CD1c-positive myeloid dendritic cell (primary cell): ENCODE data around the gene MEN1.
A peak's percentile ranks its signal among the peaks of the same experiment; 100 is the strongest.
"Not testable (repeated sequence)": the region's sequence is repeated elsewhere in the genome, so short reads cannot be mapped to it uniquely, and the experiment has no call there.

Experiments
- DNase-seq: peaks from one replicate; pipeline ENCODE4 v3.0.0-alpha.2; 2016; ENCODE audit errors: extremely low spot score

The MEN1 gene

DNA sequence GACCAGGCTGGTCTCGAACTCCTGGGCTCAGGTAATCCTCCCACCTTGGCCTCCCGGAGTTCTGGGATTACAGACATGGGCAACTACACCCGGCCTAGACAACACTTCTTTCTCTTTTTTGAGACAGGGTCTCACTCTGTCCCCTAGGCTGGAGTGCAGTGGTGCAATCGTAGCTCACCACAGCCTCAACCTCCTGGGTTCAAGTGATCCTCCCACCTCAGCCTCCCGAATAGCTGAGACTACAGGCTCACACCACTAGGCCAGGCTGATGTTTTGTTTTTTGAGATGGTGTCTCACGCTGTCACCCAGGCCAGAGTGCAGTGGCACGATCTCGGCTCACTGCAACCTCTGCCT, 35.4 kb upstream of the MEN1 start:
- DNase-seq, result not testable (repeated sequence)

DNA sequence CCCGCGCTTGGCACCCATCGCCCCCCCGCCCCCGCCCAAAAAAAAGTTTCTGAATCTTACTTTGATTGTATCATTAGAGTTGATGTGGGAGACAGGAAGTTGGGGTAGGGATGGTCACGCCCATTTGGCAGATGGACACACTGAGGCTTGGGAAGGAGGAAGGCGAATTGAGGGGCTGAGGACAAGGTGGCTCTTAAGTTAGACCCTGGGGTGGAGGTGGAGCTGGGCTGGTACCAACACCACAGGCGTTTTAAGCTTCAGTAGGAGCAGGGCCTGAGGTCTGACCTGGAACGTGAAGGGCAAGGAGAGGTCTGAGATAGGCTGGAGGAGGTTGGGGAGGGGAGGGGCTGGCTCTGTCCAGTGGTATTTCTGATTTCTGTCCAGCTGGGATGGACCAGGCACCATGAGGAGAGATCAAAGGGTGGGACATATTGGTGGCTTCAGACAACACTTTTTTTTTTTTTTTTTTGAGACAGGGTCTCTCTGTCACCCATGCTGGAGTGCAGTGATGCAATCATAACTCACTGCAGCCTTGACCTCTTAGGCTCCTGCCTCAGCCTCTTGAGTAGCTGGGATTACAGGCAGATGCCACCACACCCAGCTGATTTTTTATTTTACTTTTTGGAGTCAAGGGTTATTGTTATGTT, 34.9 kb upstream of the MEN1 start:
- DNase-seq, result no peak

GRCh38 chr11:64844330-64845128, 34.2 kb upstream of the MEN1 start, which contains the start of gene CDC42BPG:
Gene CDC42BPG (minus strand): TSS chr11:64844653. CDS start chr11:64844569, 84 bp downstream.
- DNase-seq, result peak; percentile 78

- no peak for DNase-seq
Observed at GRCh38 chr11:64843686-64844329, 33.5 kb upstream of the MEN1 start.

GRCh38 chr11:64842851-64843685, 32.7 kb upstream of the MEN1 start:
- DNase-seq, result no peak

DNA sequence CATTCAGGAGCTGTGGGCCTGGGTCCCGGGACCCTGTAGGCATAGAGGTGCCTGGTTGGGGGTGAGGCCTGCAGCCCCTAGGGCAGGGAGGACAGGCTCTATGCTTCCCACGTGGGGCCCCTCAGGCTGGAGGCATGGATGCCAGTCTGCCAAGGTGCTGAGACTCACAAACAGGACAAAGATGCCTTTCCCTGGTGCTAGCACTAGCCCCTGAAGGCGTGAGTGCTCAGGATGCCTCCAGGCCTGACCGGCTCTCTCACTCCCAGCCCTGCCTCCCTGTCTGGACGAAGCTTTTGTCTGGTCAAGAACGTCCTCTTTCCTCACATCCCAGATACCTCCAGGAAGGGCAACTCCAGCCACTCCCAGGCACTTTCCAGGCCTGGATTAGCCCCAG, 32.0 kb upstream of the MEN1 start:
- DNase-seq, result no peak

DNA sequence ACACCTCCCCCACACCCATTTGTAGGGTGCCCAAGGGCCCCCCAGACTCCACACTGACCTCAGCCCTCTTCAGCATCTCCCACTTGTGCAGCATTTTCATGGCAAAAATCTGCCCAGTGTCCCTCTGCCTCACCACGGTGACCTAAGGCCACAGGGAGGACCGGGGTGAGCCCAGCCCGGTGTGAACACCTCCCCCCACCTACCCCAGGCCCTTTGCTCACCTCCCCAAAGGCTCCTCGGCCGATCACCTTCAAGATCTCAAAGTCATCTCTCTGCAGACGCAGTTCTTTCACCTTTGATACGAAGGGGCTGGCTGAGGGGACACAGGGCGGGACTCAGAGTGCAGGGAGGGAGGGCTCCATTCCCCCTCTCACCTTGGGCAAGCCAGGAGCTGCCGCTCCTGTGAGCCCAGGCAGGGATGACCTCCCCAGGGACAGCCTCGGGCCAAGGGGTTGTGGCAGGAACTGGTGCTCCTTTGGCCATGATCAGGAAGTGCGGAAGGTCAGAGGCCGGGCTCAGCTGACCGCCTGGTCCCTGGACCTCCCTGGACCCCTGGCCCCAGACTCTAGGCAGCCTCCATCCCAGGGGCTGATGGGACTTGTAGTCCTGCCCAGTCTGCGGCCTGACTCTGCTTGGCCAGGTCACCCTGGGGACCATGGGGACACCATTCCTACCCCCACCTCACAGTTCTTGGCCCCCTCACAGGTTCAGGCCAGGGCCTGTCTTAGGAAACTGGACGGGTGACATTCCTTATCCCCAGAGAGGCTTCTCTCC, 31.4 kb upstream of the MEN1 start:
- DNase-seq, result no peak

GRCh38 chr11:64839887-64840782, 29.8 kb upstream of the MEN1 start:
- DNase-seq, result no peak

DNA sequence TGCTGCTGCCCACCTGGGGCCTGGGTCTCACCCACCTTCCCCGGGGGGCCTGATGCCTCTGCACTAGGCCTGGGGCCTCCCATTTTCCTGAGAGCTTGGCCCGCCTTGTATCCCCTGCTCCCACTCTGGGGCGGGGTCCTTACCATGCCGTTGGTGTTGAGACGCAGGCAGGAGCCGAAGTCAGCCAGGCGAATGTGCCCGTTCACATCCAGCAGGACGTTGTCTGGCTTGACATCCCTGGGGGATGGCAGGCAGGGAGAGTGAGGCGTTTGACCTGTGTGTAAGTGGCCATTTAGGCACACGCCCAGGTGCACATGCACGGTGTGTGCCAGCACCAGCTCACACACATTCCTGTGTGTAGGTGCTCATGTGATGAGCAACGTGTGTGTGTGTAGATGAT, 29.0 kb upstream of the MEN1 start:
- no peak for DNase-seq

DNA sequence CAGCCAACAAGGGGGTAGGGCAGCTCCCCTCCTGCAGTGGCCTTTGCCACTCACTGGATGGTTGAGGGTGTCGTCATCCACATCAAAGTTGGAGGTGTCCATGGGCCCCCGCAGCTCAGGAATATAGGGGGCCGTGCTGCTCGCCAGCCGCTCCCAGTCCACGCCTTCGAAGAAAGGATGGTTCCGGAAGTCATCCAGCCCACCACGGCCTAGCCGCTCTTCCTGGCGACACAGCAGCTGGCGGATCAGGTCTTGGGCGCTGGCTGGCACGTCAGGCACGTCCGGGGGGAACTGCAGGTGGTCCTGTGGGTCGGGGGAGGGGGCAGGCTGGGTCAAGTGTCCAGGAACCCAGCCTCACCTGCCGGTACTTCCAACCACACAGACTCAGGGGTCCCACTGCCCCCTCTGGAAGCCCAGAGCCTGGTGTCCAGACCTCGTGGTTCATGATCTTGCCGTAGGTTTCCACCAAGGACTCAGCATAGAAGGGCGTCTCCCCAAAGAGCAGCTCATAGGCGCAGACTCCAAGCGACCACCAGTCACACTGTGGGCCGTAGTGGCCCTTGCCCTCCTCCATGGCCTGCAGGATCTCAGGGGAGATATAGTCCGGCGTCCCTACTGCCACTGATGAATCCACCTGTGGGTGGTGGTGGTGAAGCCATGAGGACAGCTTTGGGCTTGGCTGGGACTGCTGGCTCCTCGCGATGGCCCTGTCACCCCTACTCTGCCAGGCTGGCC, 28.4 kb upstream of the MEN1 start:
- DNase-seq, result no peak

DNA sequence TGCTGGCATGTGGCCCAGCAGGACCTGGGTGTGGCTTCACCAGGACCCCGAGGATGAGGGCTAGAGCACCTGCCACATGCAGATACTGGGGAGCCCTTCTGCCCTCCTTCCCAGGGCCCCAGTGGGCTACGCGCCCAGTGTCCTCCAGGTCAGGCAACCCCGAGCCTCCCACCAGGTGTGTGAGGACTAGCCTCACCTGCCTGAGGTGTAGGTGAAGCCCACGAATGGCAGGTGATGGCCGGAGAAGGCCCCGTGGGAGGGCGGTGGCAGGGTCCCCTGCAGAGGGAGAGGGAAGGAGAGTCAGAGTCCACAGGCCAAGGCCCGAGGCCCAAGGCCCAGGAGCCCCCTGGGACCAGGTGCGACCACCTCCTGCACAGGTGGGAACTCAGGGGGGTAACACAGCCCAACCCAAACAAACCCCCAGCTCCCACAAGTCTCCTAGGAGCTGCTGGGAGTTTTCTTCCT, 27.6 kb upstream of the MEN1 start:
- no peak for DNase-seq

GRCh38 chr11:64836448-64837072, 26.2 kb upstream of the MEN1 start:
- no peak for DNase-seq

DNA sequence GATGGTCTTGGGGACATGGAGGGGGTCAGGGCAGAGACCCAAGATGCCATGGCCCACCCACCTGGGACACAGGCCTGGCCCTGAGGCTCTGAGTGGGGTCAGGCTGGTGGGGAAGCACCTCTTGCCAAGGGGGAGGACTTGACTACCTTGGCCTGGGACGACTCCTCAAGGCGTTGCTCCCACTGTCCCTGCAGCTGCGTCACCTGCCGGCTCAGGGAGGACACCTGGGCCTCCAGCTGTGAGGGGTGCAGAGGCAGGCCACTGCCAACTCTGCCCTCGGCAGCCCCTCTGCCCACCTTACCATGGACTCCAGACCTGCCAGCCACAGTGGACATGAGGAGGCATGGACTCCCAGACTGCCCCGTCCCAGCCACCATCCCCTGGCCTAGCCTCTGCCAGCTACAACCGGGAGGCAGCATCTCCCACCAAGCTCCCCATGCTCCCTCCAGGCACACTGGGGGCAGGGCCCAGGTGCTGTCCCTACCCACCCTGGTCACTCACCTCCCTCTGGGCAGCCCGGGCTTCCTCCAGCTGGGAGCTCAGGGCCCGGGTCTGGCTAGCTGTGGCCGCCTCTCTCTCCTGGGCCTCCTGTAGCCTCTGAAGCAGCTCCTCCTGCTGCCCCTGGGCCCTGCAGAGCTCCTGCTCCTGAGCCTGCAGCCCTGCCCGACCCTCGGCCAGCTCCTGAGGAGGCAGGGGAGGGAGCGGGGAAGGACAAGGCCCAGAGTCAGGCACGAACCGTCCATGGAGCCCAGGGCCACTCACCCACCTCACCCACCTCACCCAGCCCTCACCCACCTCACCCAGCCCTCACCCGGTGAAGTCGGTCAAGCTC, 25.5 kb upstream of the MEN1 start:
- no peak for DNase-seq

DNA sequence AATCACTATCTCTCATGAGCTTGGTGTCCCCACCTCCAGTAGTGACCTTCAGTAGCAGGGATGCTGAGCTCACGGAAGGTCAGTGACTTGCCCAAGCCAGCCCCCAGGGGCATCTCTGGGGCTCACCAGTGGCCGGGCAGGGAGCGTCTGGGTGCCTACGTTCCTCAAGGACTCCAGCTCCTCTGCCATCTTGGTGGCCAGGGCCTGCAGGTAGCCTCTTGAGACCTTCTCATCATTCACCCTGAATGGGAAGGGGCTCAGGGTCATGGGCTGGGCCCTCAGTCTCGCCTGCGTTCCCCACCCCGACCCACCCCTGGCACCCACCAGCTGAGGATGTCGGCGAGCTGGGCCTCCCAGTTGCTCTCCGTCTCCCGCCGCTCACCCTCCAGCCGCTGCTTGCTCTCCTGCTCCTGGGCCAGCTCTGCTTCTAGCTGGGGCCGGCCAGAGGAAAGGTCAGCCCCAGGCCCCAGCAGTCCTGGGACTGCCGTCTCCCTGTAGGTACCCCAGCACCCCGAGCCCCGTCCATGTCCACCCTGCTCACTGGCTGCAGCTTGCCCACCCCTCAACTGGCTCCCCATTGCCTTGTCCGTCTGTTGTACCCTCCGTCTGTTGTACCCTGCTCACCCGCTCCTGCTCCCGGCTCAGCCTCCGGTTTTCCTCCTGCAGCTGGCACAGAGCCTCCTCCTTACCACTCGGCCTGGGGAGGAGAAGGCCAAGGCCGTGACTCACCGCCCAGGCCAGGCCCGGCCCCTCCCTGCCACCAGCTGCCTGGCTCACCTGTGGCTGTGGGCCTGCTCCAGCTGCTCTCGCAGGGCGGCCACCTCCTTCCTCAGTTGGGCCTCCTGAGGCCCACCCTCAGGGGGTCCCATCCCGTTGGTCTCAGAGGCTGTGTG, 24.6 kb upstream of the MEN1 start:
- DNase-seq, result no peak

DNA sequence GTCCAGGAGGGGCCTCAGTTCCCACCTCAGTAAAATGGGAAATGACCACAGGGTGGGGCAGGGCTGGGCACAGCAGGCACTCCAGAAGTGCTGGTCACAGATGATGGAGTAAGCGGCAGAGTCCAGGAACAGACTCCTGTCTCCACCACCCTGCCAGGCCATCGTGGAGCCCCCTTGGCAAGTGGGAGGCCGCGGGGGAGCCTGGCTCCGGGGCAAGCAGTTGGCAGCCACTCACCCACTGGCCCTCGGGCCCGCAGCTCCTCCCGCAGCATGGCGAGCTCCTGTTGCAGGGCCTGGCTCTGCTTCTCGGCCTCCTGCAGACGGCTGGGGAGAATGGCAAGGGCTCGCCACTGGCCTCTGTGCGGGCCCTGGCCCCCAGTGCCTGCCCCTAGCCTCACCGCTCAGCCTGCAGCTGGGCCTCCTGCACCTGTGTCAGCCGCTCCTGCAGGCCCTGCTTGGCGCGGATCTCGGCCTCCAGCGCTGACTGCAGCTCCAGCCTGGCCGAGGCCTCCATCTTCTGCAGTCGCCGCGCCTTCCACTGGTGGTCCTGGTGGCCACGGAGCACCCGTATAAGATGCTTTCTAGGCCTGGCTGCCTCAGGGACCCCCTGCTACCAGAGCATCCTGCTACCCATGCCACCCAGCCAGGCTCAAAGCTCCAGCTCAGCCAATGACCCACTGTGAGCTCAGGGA, 23.8 kb upstream of the MEN1 start:
- DNase-seq, result no peak

DNA sequence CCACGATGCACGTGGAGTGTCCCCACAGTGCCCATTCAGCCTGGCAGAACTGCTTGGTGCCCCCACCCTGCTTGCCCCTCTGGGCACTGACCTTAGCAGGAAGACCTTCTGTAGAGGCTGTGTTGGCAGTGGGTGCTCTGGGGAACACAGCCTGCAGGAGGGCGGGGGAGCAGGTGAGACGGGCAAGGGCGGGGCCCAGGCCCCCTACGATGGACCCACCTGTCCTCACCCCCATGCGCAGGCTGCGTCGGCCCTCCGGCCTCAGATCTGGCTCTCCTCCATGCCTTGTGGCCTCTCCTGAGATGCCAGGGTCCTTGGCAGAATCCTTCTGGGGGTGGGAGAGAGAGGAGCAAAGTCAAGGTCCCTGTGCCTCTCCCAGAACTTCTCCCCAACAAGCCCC, 23.2 kb upstream of the MEN1 start:
- no peak for DNase-seq

- DNase-seq, result no peak
Observed at GRCh38 chr11:64833198-64833502, 22.8 kb upstream of the MEN1 start.
